Panc1 (cell line): ENCODE data around the gene TAS2R1. TPM values are rescaled to one million over a fixed set of nuclear protein-coding genes. Genes with fewer than 3 reads are reported as not detected.

Experiments
- ATAC-seq: fragments of 200-7000 bp; cut with Tn5 transposase; 2 replicates; pipeline ENCODE4 v1.9.1; 2020; ENCODE audit warnings: mild to moderate bottlenecking, moderate library complexity
- BruUV-seq: library from RNA; stranded (reverse); fragments of 400-500 nt; replicated peaks from 2 replicates; lab custom pipeline; 2021; lab: Mats Ljungman, UMichigan
- CTCF ChIA-PET: fragments of 300-600 bp; sonication (Branson Sonifier 250); formaldehyde crosslinking; loops from one replicate; lab custom pipeline; 2022; ENCODE audit warnings: antibody characterized with exemption; lab: Charles Lee
- POLR2A ChIA-PET: fragments of 300-600 bp; sonication (Branson Sonifier 250); formaldehyde crosslinking; loops from one replicate; lab custom pipeline; 2022; ENCODE audit warnings: antibody characterized with exemption; lab: Charles Lee
- DNase-seq: peaks from one replicate; pipeline ENCODE4 v3.0.0-alpha.2; 2010; ENCODE audit warnings: low read depth, low spot score
- H3K27ac ChIP-seq: 2 replicates; pipeline ENCODE4 v1.5.1; 2011; ENCODE audit warnings: mild to moderate bottlenecking, low read length, inconsistent platforms
- H3K27me3 ChIP-seq: fragments of 200-500 bp; sonication (Bioruptor generic); 2 replicates; pipeline ENCODE4 v1.6.0; 2014; ENCODE audit warnings: low read length, inconsistent platforms; ENCODE audit not compliant: control insufficient read depth, insufficient read depth
- H3K36me3 ChIP-seq: fragments of 200-500 bp; sonication (Bioruptor generic); 2 replicates; pipeline ENCODE4 v1.5.1; 2014; ENCODE audit warnings: inconsistent platforms, mild to moderate bottlenecking, low read length, moderate library complexity; ENCODE audit not compliant: control insufficient read depth, insufficient read depth
- H3K4me1 ChIP-seq: 2 replicates; pipeline ENCODE4 v1.5.1; 2011; ENCODE audit warnings: inconsistent platforms, mild to moderate bottlenecking, low read length, moderate library complexity; ENCODE audit not compliant: control insufficient read depth, insufficient read depth
- H3K4me3 ChIP-seq, 2 experiments: 2 replicates each; pipeline ENCODE4 v1.5.1; 2011 to 2012; ENCODE audit warnings: low read depth in 2 of 2, low read length in 2 of 2, mild to moderate bottlenecking in 2 of 2, inconsistent platforms in 1 of 2, moderate library complexity in 1 of 2
- H3K9me3 ChIP-seq: fragments of 200-500 bp; sonication (Bioruptor generic); 2 replicates; pipeline ENCODE4 v1.5.1; 2014; ENCODE audit warnings: low read depth, mild to moderate bottlenecking, inconsistent platforms, low read length, moderate library complexity; ENCODE audit not compliant: control insufficient read depth, insufficient read depth
- CTCF ChIP-seq: fragments of 450-650 bp; IDR thresholded peaks from 2 replicates; pipeline ENCODE4 v1.5.1; 2017; ENCODE audit warnings: mild to moderate bottlenecking
- POLR2AphosphoS5 ChIP-seq: IDR thresholded peaks from 2 replicates; pipeline ENCODE4 v1.6.1; 2012; ENCODE audit warnings: mild to moderate bottlenecking, low read depth, low read length, moderate library complexity
- REST ChIP-seq, 2 experiments: IDR thresholded peaks; 2 replicates each; pipeline ENCODE4 v1.6.1; 2011 to 2012; ENCODE audit warnings: low read depth in 2 of 2, control low read depth in 1 of 2, low read length in 1 of 2, mild to moderate bottlenecking in 1 of 2, moderate library complexity in 1 of 2; ENCODE audit not compliant: insufficient read depth in 1 of 2
- SIN3A ChIP-seq: IDR thresholded peaks from 2 replicates; pipeline ENCODE4 v1.6.1; 2012; ENCODE audit warnings: low read depth, mild to moderate bottlenecking, low read length, moderate library complexity, borderline replicate concordance; ENCODE audit not compliant: insufficient read depth
- TCF7L2 ChIP-seq: IDR thresholded peaks from 2 replicates; pipeline ENCODE4 v1.6.1; 2011; ENCODE audit warnings: mild to moderate bottlenecking, low read depth, low read length, inconsistent platforms
- in situ Hi-C: cut with HindIII; loops from 2 replicates; pipeline ENCODE4 v1.10.0; 2016; ENCODE audit warnings: low sequenced_read_pairs, low pct_unique_long_range_greater_than_20kb
- intact Hi-C: fragments of 100-400 bp; cut with micrococcal nuclease; formaldehyde crosslinking; loops from one replicate; pipeline ENCODE4 v1.10.0; 2022; ENCODE audit not compliant: unreplicated experiment
- total RNA-seq: library from RNA; stranded (reverse); gene quantifications from one replicate; pipeline ENCODE4 v1.2.1, GENCODE V29; 2021; ENCODE audit not compliant: unreplicated experiment

TAS2R1 gene
- total RNA-seq, 1 experiment from 2014 or later, result not detected

DNA sequence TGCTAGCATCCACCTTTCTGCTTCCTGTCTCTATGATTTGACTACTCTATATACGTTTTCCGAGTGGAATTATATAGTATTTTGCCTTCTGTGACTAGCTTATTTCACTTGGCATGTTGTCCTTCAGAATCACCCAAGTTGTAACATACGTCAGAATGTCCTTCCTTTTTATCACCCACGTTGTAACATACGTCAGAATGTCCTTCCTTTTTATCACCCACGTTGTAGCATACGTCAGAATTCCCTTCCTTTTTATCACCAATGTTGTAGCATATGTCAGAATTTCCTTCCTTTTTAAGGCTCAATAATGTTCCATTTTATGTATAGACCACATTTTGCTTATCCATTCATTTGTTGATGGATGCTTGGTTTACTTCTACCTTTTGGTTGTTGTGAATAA, 22.9 kb upstream of the TAS2R1 start:
- intact Hi-C loops, result no loop called here
- Histone ChIP-seq H3K4me3 (no peak overlapping the region), H3K9me3 (no peaks in the 10 kb centered on the region), H3K36me3 (no peaks in the 10 kb centered on the region), H3K27me3 (no peaks in the 10 kb centered on the region), H3K27ac (no peak overlapping the region), H3K4me1 (no peaks in the 10 kb centered on the region)
- DNase-seq, result no peak
- ATAC-seq, result no peak
- POLR2A ChIA-PET, result no interaction called here
- no TSS peak for BruUV-seq
- in situ Hi-C loops, result no loop called here
- CTCF ChIA-PET, result no interaction called here
- no peak for TF ChIP-seq TCF7L2
- no peak for TF ChIP-seq REST (IDR thresholded peaks at IDR 0.05; ENCODE audit: insufficient read depth in 1 of 2, low read depth in 2 of 2, low read length in 1 of 2)
- no peak for TF ChIP-seq SIN3A
- no peak for TF ChIP-seq CTCF
- TF ChIP-seq POLR2AphosphoS5, result no peak

DNA sequence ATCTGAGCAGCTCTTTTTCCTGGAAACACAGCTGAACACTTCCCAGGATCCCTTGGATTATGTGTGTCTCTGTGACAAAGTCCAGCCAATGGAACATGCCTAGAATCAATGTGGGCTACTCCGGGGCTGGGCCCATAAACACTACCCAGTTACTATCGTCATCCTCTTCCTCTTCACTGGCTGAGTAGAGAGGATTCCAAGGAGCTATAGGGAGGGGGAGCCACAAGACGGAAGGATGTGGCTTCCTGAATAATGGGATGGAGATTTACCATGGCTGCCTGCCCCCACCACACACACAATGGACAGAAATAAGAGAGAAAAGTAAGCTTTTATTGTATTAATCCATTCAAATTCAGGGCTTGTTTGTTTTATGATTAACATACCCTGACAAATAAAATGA, 22.1 kb upstream of the TAS2R1 start:
- intact Hi-C loops (no loop called here), in situ Hi-C loops (no loop called here)
- ChIA-PET POLR2A (no interaction called here), CTCF (no interaction called here)
- H3K4me1 ChIP-seq, result no peaks in the 10 kb centered on the region
- TF ChIP-seq TCF7L2, result no peak
- TF ChIP-seq CTCF, result no peak
- no peak for TF ChIP-seq REST (IDR thresholded peaks at IDR 0.05; ENCODE audit: insufficient read depth in 1 of 2, low read depth in 2 of 2, low read length in 1 of 2)
- BruUV-seq, result no TSS peak
- ATAC-seq (no peak), DNase-seq (no peak)
- H3K36me3 ChIP-seq, result no peaks in the 10 kb centered on the region
- H3K9me3 ChIP-seq, result no peaks in the 10 kb centered on the region
- H3K4me3 ChIP-seq, result no peak overlapping the region
- H3K27me3 ChIP-seq, result no peaks in the 10 kb centered on the region
- H3K27ac ChIP-seq, result no peak overlapping the region
